Measurements from ENCODE around the gene PCDHB12.
"Not testable (repeated sequence)": the region's sequence is repeated elsewhere in the genome, so short reads cannot be mapped to it uniquely, and the experiment has no call there.

PCDHB12 gene

DNA sequence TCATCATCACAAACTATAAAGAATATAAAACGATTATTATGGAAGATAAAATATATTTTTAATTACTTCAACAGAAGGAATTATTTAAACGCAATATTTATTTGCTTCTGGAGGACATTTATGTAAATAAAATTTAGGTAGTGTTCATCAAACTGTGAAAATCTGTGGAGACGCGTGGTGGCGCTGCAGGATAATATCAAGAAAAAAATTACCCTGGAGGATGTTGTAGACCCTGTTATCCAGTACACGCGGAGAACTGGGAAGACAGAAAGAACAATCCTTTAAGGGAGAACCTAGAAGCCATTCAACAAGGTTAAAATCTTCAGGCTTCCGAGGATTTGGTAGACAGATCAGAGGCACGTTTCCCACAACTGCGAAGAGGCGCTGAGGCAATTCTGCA is at the start of gene PCDHB12:
Gene PCDHB12, plus strand, starts transcription at position 242 of the 400 bp plus-strand sequence. CDS start 189 bp downstream, outside the sequence.
- peaks cover 5% of the 10 kb centered on the region for H3K9me3 Mint-ChIP-seq
- H3K27ac Mint-ChIP-seq: no peak within 1 kb of the TSS
- H3K27me3 Mint-ChIP-seq: peaks cover 55% of the 10 kb centered on the region
- H3K36me3 Mint-ChIP-seq: no peaks in the 10 kb centered on the region
- peak within 1 kb of the TSS; percentile 15 for H3K4me3 Mint-ChIP-seq
- H3K4me1 Mint-ChIP-seq: no peaks in the 10 kb centered on the region

DNA sequence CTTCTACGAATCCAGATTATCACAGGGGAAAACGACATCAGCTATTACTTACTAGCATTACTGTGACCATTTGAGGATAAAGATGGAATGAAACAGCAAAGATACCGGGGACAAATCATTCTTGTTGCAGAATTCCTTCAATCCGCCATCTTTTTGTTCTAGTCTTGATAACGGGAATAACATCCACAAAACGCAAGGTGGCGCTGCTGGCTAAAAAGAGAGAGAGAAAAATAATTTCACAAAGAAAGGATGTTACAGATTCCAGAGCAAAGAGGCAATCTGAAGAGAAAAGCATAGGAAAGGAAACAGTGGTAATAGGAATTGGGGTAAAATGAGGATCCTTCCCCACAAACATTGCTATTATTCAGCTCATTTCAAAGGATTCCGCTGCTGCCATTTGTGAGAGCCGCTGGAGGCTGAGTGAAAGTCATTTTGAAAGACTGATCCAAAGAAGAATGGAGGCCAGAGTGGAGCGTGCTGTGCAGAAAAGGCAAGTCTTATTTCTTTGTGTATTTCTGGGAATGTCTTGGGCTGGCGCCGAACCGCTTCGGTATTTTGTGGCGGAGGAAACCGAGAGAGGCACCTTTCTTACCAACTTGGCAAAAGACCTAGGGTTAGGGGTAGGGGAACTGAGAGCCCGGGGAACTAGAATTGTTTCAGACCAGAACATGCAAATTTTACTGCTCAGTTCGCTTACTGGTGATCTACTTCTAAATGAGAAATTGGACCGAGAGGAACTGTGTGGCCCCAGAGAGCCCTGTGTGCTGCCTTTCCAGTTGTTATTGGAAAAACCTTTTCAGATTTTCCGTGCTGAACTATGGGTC is 35.9 kb upstream of the PCDHB12 start, which contains the start of gene PCDHB7:
Gene PCDHB7, plus strand, starts transcription at position 264 of the 824 bp plus-strand sequence. Its CDS starts 192 bp downstream, at position 456.
- Mint-ChIP-seq H3K27me3 (peaks cover 34% of the 10 kb centered on the region), H3K4me3 (no peak within 1 kb of the TSS), H3K27ac (no peak within 1 kb of the TSS), H3K36me3 (no peaks in the 10 kb centered on the region), H3K9me3 (peaks cover 11% of the 10 kb centered on the region), H3K4me1 (peaks cover 4% of the 10 kb centered on the region)

DNA sequence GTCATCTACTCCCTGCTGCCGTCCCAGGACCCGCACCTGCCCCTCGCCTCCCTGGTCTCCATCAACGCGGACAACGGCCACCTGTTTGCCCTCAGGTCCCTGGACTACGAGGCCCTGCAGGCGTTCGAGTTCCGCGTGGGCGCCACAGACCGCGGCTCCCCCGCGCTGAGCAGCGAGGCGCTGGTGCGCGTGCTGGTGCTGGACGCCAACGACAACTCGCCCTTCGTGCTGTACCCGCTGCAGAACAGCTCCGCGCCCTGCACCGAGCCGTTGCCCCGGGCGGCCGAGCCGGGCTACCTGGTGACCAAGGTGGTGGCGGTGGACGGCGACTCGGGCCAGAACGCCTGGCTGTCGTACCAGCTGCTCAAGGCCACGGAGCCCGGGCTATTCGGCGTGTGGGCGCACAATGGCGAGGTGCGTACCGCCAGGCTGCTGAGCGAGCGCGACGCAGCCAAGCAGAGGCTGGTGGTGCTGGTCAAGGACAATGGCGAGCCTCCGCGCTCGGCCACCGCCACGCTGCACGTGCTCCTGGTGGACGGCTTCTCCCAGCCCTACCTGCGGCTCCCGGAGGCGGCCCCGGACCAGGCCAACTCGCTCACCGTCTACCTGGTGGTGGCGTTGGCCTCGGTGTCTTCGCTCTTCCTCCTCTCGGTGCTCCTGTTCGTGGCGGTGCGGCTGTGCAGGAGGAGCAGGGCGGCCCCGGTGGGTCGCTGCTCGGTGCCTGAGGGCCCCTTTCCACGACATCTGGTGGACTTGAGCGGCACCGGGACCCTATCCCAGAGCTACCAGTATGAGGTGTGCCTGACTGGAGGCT is 34.0 kb upstream of the PCDHB12 start:
- H3K27ac Mint-ChIP-seq, H3K9me3 Mint-ChIP-seq, H3K36me3 Mint-ChIP-seq, H3K4me1 Mint-ChIP-seq, H3K4me3 Mint-ChIP-seq: not testable (repeated sequence)
- peaks cover 21% of the 10 kb centered on the region for H3K27me3 Mint-ChIP-seq

DNA sequence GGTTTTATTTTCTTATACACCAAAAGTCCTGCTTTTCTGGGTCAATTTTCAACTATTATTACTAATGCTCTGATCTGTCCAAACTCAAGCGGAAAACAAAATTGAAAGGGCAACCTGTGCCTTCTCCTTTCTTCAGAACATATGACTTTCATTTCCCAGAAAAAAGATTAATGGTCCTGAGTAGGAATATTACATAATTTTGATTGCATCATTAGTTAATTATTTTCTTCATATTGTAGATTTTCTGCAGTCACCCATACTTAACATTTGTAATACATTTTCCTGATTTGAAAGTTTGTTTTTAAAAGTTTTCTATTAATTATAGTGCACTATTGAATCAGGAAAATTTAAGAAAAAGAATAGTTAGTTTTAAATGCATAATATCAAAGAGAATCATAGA is 32.6 kb upstream of the PCDHB12 start:
- Mint-ChIP-seq H3K4me1 (peaks cover 4% of the 10 kb centered on the region), H3K27me3 (peaks cover 23% of the 10 kb centered on the region), H3K27ac (no peak overlapping the region), H3K36me3 (no peaks in the 10 kb centered on the region), H3K4me3 (no peak overlapping the region), H3K9me3 (peaks cover 10% of the 10 kb centered on the region)

DNA sequence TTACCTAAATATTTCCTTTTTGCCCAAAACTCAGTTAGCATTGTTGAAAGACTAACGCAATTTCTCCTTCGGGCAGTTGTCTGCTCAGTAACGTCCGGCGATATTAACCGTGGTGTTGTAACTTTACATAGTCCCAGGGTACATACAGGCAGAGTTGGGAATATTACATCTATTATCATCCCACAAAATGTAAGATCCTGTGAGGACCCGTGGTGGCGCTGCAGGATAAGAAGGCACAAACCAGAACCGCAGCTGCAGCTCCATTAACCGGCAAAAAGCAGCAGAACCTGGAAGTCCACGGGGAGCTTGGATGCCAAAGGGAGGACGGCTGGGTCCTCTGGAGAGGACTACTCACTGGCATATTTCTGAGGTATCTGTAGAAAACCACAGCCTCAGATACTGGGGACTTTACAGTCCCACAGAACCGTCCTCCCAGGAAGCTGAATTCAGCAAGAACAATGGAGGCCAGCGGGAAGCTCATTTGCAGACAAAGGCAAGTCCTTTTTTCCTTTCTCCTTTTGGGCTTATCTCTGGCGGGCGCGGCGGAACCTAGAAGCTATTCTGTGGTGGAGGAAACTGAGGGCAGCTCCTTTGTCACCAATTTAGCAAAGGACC is 30.8 kb upstream of the PCDHB12 start, which contains the start of gene PCDHB8:
Gene PCDHB8, plus strand, starts transcription at position 214 of the 615 bp plus-strand sequence. Its CDS starts 245 bp downstream, at position 459.
- H3K27ac Mint-ChIP-seq, H3K4me3 Mint-ChIP-seq: not testable (repeated sequence)
- H3K9me3 Mint-ChIP-seq: peaks cover 11% of the 10 kb centered on the region

DNA sequence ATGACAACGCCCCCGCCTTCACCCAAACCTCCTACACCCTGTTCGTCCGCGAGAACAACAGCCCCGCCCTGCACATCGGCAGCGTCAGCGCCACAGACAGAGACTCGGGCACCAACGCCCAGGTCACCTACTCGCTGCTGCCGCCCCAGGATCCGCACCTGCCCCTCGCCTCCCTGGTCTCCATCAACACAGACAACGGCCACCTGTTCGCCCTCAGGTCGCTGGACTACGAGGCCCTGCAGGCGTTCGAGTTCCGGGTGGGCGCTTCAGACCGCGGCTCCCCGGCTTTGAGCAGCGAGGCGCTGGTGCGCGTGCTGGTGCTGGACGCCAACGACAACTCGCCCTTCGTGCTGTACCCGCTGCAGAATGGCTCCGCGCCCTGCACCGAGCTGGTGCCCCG is 29.1 kb upstream of the PCDHB12 start:
- Mint-ChIP-seq H3K27me3 (peaks cover 30% of the 10 kb centered on the region), H3K9me3 (peaks cover 16% of the 10 kb centered on the region)
- not testable (repeated sequence) for H3K27ac Mint-ChIP-seq, H3K36me3 Mint-ChIP-seq, H3K4me1 Mint-ChIP-seq, H3K4me3 Mint-ChIP-seq

More for the DNA sequence above, 30.8 kb upstream of the PCDHB12 start, which contains the start of gene PCDHB8:
- H3K27me3 Mint-ChIP-seq: peaks cover 32% of the 10 kb centered on the region
- H3K36me3 Mint-ChIP-seq, H3K4me1 Mint-ChIP-seq: not testable (repeated sequence)

DNA sequence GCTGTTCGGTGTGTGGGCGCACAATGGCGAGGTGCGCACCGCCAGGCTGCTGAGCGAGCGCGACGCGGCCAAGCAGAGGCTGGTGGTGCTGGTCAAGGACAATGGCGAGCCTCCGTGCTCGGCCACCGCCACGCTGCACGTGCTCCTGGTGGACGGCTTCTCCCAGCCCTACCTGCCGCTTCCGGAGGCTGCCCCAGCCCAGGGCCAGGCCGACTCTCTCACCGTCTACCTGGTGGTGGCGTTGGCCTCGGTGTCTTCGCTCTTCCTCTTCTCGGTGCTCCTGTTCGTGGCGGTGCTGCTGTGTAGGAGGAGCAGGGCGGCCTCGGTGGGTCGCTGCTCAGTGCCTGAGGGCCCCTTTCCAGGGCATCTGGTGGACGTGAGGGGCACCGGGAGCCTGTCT is 28.6 kb upstream of the PCDHB12 start:
- H3K4me1 Mint-ChIP-seq, H3K36me3 Mint-ChIP-seq, H3K4me3 Mint-ChIP-seq, H3K27ac Mint-ChIP-seq: not testable (repeated sequence)
- Mint-ChIP-seq H3K27me3 (peaks cover 34% of the 10 kb centered on the region), H3K9me3 (peaks cover 20% of the 10 kb centered on the region)

DNA sequence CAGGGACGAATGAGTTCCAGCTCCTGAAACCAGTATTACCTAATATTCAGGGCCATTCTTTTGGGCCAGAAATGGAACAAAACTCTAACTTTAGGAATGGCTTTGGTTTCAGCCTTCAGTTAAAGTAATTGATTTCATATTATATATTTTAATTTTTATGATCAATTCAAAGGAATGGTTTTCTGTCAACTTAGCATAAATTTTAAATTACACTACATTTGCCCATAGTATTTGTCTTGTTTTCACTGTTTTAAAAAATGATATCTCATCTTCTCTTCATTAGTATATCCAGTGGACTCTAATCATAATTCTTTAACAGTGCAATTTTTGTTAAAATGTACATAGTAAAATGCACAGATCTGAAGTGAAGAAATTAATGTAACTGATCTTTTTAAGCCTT is 28.2 kb upstream of the PCDHB12 start:
- Mint-ChIP-seq H3K36me3 (peaks cover 7% of the 10 kb centered on the region), H3K9me3 (peaks cover 25% of the 10 kb centered on the region), H3K4me3 (no peak overlapping the region), H3K27ac (no peak overlapping the region), H3K27me3 (peaks cover 37% of the 10 kb centered on the region), H3K4me1 (no peaks in the 10 kb centered on the region)

DNA sequence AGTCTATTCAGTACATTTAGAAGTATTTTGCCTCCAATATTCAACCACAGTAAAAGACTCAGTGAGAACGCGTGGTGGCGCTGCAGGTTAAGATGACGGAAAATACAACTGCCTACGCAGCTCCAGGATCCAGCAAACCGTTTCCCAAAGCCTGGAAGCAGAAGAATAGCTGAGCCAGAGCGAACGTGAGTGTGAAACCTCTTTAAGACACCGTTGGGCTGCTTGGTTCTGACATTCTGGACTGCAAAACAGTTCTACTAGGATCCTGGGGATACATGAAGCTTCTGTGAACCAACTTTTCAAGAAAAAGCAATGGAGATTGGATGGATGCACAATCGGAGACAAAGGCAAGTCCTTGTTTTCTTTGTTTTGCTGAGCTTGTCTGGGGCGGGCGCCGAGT is 26.3 kb upstream of the PCDHB12 start, which contains the start of gene PCDHB16:
Gene PCDHB16, plus strand, starts transcription at position 140 of the 400 bp plus-strand sequence. Its CDS starts 173 bp downstream, at position 313.
- Mint-ChIP-seq H3K36me3 (peaks cover 10% of the 10 kb centered on the region), H3K27ac (no peak within 1 kb of the TSS), H3K27me3 (peaks cover 46% of the 10 kb centered on the region), H3K4me3 (no peak within 1 kb of the TSS), H3K9me3 (peaks cover 31% of the 10 kb centered on the region), H3K4me1 (peaks cover 7% of the 10 kb centered on the region)

DNA sequence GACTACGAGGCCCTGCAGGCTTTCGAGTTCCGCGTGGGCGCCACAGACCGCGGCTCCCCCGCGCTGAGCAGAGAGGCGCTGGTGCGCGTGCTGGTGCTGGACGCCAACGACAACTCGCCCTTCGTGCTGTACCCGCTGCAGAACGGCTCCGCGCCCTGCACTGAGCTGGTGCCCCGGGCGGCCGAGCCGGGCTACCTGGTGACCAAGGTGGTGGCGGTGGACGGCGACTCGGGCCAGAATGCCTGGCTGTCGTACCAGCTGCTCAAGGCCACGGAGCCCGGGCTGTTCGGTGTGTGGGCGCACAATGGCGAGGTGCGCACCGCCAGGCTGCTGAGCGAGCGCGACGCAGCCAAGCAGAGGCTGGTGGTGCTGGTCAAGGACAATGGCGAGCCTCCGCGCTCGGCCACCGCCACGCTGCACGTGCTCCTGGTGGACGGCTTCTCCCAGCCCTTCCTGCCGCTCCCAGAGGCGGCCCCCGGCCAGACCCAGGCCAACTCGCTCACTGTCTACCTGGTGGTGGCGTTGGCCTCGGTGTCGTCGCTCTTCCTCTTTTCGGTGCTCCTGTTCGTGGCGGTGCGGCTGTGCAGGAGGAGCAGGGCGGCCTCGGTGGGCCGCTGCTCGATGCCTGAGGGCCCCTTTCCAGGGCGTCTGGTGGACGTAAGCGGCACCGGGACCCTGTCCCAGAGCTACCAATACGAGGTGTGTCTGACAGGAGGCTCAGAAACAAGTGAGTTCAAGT is 24.2 kb upstream of the PCDHB12 start:
- H3K4me1 Mint-ChIP-seq, H3K4me3 Mint-ChIP-seq, H3K27ac Mint-ChIP-seq: not testable (repeated sequence)
- peaks cover 15% of the 10 kb centered on the region for H3K36me3 Mint-ChIP-seq
- H3K27me3 Mint-ChIP-seq: peaks cover 52% of the 10 kb centered on the region
- peaks cover 39% of the 10 kb centered on the region for H3K9me3 Mint-ChIP-seq

DNA sequence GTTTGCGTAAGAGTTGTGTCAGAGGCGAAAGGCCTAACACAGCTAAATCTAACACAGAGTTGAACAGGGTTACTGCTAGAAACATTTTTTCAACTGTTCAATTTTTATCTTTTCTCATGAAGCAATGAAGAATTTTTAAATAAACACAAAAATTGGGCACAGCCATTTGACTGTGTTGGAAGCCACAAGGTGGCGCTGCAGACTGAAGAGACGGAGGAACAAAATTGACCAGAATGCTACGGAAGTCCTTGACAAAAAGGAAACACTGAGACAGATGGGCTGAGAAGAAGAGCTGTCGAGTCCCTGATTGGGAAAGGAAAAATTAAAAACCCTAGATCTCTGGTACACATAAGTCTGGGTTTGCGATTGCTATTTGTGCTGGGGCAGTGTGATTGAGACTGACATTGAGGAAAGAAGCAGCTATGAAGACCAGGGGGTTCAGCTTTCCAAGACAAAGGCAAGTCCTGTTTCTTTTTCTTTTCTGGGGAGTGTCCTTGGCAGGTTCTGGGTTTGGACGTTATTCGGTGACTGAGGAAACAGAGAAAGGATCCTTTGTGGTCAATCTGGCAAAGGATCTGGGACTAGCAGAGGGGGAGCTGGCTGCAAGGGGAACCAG is 21.5 kb upstream of the PCDHB12 start, which contains the start of gene PCDHB9:
Gene PCDHB9, plus strand, starts transcription at position 265 of the 616 bp plus-strand sequence. Its CDS starts 158 bp downstream, at position 423.
- Mint-ChIP-seq H3K36me3 (peaks cover 16% of the 10 kb centered on the region), H3K4me1 (peaks cover 7% of the 10 kb centered on the region), H3K27me3 (peaks cover 55% of the 10 kb centered on the region), H3K4me3 (peak within 1 kb of the TSS; percentile 15), H3K27ac (no peak within 1 kb of the TSS), H3K9me3 (peaks cover 35% of the 10 kb centered on the region)

DNA sequence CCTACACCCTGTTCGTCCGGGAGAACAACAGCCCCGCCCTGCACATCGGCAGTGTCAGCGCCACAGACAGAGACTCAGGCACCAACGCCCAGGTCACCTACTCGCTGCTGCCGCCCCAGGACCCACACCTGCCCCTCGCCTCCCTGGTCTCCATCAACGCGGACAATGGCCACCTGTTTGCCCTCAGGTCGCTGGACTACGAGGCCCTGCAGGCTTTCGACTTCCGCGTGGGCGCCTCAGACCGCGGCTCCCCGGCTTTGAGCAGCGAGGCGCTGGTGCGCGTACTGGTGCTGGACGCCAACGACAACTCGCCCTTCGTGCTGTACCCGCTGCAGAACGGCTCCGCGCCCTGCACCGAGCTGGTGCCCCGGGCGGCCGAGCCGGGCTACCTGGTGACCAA is 19.8 kb upstream of the PCDHB12 start:
- not testable (repeated sequence) for H3K4me3 Mint-ChIP-seq, H3K27ac Mint-ChIP-seq

DNA sequence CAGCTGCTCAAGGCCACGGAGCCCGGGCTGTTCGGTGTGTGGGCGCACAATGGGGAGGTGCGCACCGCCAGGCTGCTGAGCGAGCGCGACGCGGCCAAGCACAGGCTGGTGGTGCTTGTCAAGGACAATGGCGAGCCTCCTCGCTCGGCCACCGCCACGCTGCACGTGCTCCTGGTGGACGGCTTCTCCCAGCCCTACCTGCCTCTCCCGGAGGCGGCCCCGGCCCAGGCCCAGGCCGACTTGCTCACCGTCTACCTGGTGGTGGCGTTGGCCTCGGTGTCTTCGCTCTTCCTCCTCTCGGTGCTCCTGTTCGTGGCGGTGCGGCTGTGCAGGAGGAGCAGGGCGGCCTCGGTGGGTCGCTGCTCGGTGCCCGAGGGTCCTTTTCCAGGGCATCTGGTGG is 19.4 kb upstream of the PCDHB12 start:
- peaks cover 23% of the 10 kb centered on the region for H3K9me3 Mint-ChIP-seq
- peaks cover 51% of the 10 kb centered on the region for H3K27me3 Mint-ChIP-seq
- peaks cover 13% of the 10 kb centered on the region for H3K36me3 Mint-ChIP-seq
- H3K27ac Mint-ChIP-seq, H3K4me3 Mint-ChIP-seq, H3K4me1 Mint-ChIP-seq: not testable (repeated sequence)

More for the DNA sequence above, 19.8 kb upstream of the PCDHB12 start:
- not testable (repeated sequence) for H3K4me1 Mint-ChIP-seq
- H3K36me3 Mint-ChIP-seq: peaks cover 13% of the 10 kb centered on the region
- H3K9me3 Mint-ChIP-seq: peaks cover 23% of the 10 kb centered on the region
- peaks cover 50% of the 10 kb centered on the region for H3K27me3 Mint-ChIP-seq

DNA sequence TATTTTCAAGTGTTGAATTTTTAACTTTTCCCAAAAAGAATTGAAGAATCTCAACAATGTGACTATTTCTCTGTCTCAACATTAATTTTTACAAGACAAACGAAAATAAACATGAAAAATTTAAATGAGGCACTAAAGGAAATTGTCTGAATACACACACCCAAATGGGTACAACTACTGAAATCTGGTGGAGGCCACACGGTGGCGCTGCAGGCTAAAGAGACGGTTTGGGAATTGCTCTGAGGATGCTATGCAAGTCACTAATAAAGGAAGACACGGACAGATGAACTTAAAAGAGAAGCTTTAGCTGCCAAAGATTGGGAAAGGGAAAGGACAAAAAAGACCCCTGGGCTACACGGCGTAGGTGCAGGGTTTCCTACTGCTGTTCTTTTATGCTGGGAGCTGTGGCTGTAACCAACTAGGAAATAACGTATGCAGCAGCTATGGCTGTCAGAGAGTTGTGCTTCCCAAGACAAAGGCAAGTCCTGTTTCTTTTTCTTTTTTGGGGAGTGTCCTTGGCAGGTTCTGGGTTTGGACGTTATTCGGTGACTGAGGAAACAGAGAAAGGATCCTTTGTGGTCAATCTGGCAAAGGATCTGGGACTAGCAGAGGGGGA is 16.3 kb upstream of the PCDHB12 start, which contains the start of gene PCDHB10:
Gene PCDHB10, plus strand, starts transcription at position 244 of the 616 bp plus-strand sequence. Its CDS starts 200 bp downstream, at position 444.
- peaks cover 13% of the 10 kb centered on the region for H3K9me3 Mint-ChIP-seq
- H3K27me3 Mint-ChIP-seq: peaks cover 43% of the 10 kb centered on the region
- no peak within 1 kb of the TSS for H3K4me3 Mint-ChIP-seq
- H3K4me1 Mint-ChIP-seq: peaks cover under 1% of the 10 kb centered on the region
- H3K27ac Mint-ChIP-seq: no peak within 1 kb of the TSS
- peaks cover 15% of the 10 kb centered on the region for H3K36me3 Mint-ChIP-seq

All from activated naive CD4-positive, alpha-beta T cell treated with anti-CD3 and anti-CD28 coated beads, Interleukin-2, amount 50 U/mL, for 24 hours (primary cell).